ENCODE results near the gene SETBP1. TPM values are rescaled to one million over a fixed set of nuclear protein-coding genes. Genes with fewer than 3 reads are reported as not detected.

Gene SETBP1
- total and polyA plus RNA-seq, 2 of the 13 experiments (the other 11 are each of a cell fraction or from before 2014, with no cell fraction given): 0.18 to 0.65 TPM

GRCh38 chr18:44796429-44797428 is 116.0 kb downstream of the SETBP1 start:
- FAIRE-seq (no peak), ATAC-seq (peak; percentile 65), DNase-seq (ENCODE audit: low spot score) (peak; percentile 1)
- intact Hi-C loops (cut with micrococcal nuclease; ENCODE audit: unreplicated experiment) (no loop called here), in situ Hi-C loops (cut with HindIII; ENCODE audit: extremely low pct_ligation_motif_present, low pct_unique_long_range_greater_than_20kb) (loop anchor here (25.0 kb wide), 1 partner anchor 109 kb away; the partner anchor contains the start of gene SETBP1)
- 0 out of 5 replicates have a peak, but pooled peaks cover 0 to 2% of the 10 kb centered on the region in 2 experiments for H3K27me3 ChIP-seq (ENCODE audit: control insufficient read depth in 1 of 2, insufficient read depth in 2 of 2, low read length in 2 of 2)
- no peaks in the 10 kb centered on the region for H3K9me3 ChIP-seq (ENCODE audit: low read length)
- BruUV-seq (replicated peaks): no TSS peak
- no peaks in the 10 kb centered on the region for H4K20me1 ChIP-seq (ENCODE audit: insufficient read depth, low read length)
- WGBS (ENCODE audit: low lambda C conversion rate): 48% methylated on average over 6 of the region's 6 CpGs
- H3K36me3 ChIP-seq (replicated peaks in 1 of 2; ENCODE audit: control insufficient read depth in 1 of 2, insufficient read depth in 2 of 2, low read length in 2 of 2): no peaks in the 10 kb centered on the region
- H3K9ac ChIP-seq (ENCODE audit: insufficient read depth, low read depth, low read length): no peak overlapping the region
- peaks cover 39% of the 10 kb centered on the region for H3K4me1 ChIP-seq (ENCODE audit: insufficient read depth, low read length)
- H3K79me2 ChIP-seq (ENCODE audit: insufficient read depth, low read length): no peaks in the 10 kb centered on the region
- CTCF ChIA-PET (ENCODE audit: low intra/inter-chr PET ratio, low total read pairs): no interaction called here
- H3K27ac ChIP-seq (ENCODE audit: extremely low read length, insufficient read depth, low read length): no peak overlapping the region
- no peak overlapping the region for H2AFZ ChIP-seq (ENCODE audit: low read length)
- no peak overlapping the region for H3K4me3 ChIP-seq (replicated peaks in 1 of 3; ENCODE audit: insufficient read depth in 1 of 3, low read depth in 2 of 3, low read length in 3 of 3)
- POLR2A ChIA-PET: no interaction called here
- no peak overlapping the region for H3K4me2 ChIP-seq (ENCODE audit: low read depth, low read length)
- TF ChIP-seq ZNF496 (CRISPR knock-in tag; IDR thresholded peaks at IDR 0.05; ENCODE audit: insufficient replicate concordance) (no peak), MED1 (CRISPR knock-in tag; IDR thresholded peaks at IDR 0.05) (peak; percentile 27; the same call in 1 of the 2 replicates), MIXL1 (CRISPR knock-in tag; IDR thresholded peaks at IDR 0.05) (0 out of 2 replicates have a peak, but pooled peaks have one; percentile 62), ZBTB44 (CRISPR knock-in tag; IDR thresholded peaks at IDR 0.05) (no peak), ZEB1 (IDR thresholded peaks at IDR 0.05; ENCODE audit: insufficient replicate concordance, low read depth) (peak; percentile 44), ZBTB25 (CRISPR knock-in tag; IDR thresholded peaks at IDR 0.05) (no peak), HNF4A (CRISPR knock-in tag; IDR thresholded peaks at IDR 0.05) (0 out of 2 replicates have a peak, but pooled peaks have one; percentile 23), PAXIP1 (CRISPR knock-in tag; conservative IDR thresholded peaks at IDR 0.05) (peak; percentile 36; the same call in 1 of the 2 replicates), ZNF414 (CRISPR knock-in tag; IDR thresholded peaks at IDR 0.05) (no peak), TEAD3 (CRISPR knock-in tag; optimal IDR thresholded peaks at IDR 0.05; ENCODE audit: borderline replicate concordance) (peak; percentile 54), GPN1 (CRISPR knock-in tag; IDR thresholded peaks at IDR 0.05; ENCODE audit: borderline replicate concordance) (no peak), CREB1 (IDR thresholded peaks at IDR 0.05) (no peak), CREB1 (CRISPR knock-in tag; IDR thresholded peaks at IDR 0.05) (peak; percentile 55; the same call in 1 of the 2 replicates), ZNF788 (CRISPR knock-in tag; IDR thresholded peaks at IDR 0.05; ENCODE audit: borderline replicate concordance) (no peak), MAFF (IDR thresholded peaks at IDR 0.05; ENCODE audit: low read depth, low read length) (peak; percentile 33; the same call in 1 of the 2 replicates), ZNF234 (CRISPR knock-in tag; conservative IDR thresholded peaks at IDR 0.05) (no peak), ZMYM4 (CRISPR knock-in tag; IDR thresholded peaks at IDR 0.05) (0 out of 2 replicates have a peak, but pooled peaks have one; percentile 28)
